ENCODE measurements around the gene ZNF605.

- TF ChIP-seq EZH2 (IDR thresholded peaks at IDR 0.05; ENCODE audit: insufficient read depth, poor library complexity, severe bottlenecking), result no peak
- TF ChIP-seq EZH2phosphoT487 (IDR thresholded peaks at IDR 0.05; ENCODE audit: insufficient read depth, low read depth), result no peak
Observed at GRCh38 chr12:132972374-132972773, 16.3 kb upstream of the ZNF605 start.
